HG03196 (cell line): ENCODE measurements around the gene ARID4B.
"Not testable (repeated sequence)": the region's sequence is repeated elsewhere in the genome, so short reads cannot be mapped to it uniquely, and the experiment has no call there.

Source experiments
- ATAC-seq: cut with Tn5 transposase; IDR thresholded peaks from one replicate; pipeline ENCODE4 v1.9.1; 2021; ENCODE audit not compliant: unreplicated experiment

ARID4B gene

DNA sequence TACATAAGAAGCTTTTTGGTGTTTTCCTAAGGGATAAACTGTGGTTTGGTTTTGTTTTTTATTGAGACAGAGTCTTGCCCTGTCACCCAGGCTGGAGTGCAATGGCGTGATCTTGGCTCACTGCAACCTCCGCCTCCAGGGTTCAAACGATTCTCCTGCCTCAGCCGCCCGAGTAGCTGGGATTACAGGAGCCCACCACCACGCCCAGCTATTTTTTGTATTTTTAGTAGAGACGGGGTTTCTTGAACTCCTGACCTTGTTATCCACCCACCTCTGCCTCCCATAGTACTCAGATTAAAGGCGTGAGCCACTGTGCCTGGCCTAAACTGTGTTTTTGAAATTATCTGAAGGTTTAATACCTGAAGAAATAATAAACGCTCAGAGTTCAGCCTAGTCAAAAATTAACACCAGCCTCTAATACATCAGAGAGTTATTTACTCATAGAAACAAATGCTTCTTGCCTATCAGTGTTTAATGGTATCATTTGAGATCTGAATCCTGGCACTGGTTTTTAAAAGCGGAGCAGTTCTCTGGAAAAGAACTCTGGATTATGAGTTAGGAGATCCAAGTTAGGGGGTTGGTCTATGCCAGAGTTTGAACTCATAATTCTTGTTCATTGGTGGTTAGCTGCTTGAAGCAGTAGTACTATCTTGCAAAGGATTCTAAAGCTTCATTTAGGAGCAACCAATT lies 28.7 kb downstream of the ARID4B start:
- no peak for ATAC-seq

DNA sequence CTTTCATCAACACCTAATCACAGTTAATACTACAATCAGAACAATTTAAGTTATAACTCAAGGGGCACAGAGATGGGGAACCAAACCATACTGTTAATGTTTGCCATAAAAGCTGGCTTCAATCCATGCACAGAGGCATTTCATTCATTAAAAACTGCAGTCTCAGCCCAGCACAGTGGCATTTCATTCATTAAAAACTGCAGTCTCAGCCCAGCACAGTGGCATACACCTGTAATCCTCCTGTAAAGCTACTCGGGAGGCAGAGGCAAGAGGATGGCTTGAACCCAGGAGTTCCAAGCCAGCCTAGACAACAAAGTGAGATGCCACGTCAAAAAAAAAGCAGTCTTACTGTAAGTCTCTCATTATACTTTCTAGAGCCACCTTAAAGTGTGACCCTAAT lies 29.2 kb downstream of the ARID4B start:
- no peak for ATAC-seq

DNA sequence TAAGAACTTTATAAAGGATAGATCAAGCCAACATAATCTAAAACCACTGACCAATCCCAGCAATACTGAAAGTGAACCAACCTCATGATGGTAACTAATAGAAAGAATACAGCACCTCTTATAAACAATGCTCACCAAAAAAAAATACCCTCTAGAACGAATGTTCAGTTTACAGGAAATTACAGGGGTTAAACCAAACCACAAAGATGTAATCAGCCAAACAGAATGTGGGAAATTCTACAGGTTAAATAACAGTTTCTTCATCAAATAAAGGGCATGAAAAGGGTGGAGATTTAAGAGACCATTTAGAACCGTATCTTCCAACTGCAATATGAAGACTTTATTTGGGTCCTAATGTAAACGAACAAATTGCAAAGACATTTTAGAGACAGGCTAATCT lies 30.4 kb downstream of the ARID4B start:
- ATAC-seq, result no peak

GRCh38 chr1:235296729-235297128 lies 31.2 kb downstream of the ARID4B start:
- ATAC-seq, result no peak

DNA sequence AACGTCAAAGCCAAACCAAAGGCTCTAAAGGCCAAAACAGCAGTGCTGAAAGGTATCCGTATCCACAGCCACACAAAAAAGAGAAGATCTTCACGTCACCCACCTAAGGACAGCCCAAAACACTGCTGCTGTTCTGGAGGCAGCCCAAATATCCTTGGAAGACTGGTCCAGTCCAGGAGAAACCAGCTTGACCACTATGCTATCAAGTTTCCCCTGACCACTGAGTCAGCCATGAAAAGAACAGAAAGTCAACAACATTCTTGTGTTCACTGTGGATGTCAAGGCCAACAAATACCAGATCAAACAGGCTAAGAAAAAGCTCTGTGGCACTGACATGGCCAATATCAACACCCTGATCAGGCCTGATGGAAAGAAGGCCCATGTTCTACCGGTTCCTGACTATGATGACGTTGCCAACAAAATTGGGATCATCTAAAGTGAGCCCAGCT lies 32.1 kb downstream of the ARID4B start:
- no peak for ATAC-seq

- ATAC-seq, result no peak
Observed at GRCh38 chr1:235293322-235293942, 34.5 kb downstream of the ARID4B start.

- no peak for ATAC-seq
Observed at GRCh38 chr1:235292790-235293189, 35.2 kb downstream of the ARID4B start.

- ATAC-seq, result no peak
Observed at GRCh38 chr1:235291599-235292091, 36.3 kb downstream of the ARID4B start.

- ATAC-seq, result no peak
Observed at GRCh38 chr1:235290740-235291502, 37.1 kb downstream of the ARID4B start.

GRCh38 chr1:235289859-235290739 lies 37.9 kb downstream of the ARID4B start:
- no peak for ATAC-seq

- ATAC-seq, result no peak
Observed at GRCh38 chr1:235287208-235287882, 40.6 kb downstream of the ARID4B start.

GRCh38 chr1:235286667-235287066 lies 41.3 kb downstream of the ARID4B start:
- no peak for ATAC-seq

GRCh38 chr1:235284231-235284769 lies 43.7 kb downstream of the ARID4B start:
- no peak for ATAC-seq

DNA sequence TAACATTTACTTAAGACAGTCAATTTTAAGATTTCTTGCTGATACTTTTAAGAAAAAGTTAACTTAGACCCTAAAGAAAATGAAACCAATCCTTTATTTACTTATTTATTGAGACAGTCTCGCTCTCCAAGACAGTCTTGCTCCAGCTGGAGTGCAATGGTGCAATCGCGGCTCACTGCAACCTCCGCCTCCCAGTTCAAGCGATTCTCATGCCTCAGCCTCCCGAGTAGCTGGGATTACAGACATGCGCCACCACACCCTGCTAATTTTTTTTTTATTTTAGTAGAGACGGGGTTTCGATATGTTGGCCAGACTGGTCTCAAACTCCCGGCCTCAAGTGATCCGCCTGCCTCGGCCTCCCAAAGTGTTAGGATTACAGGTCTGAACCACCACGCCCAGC lies 44.3 kb downstream of the ARID4B start:
- ATAC-seq, result not testable (repeated sequence)

GRCh38 chr1:235280467-235280866 lies 47.5 kb downstream of the ARID4B start:
- ATAC-seq, result no peak

GRCh38 chr1:235279694-235280093 lies 48.3 kb downstream of the ARID4B start:
- no peak for ATAC-seq

DNA sequence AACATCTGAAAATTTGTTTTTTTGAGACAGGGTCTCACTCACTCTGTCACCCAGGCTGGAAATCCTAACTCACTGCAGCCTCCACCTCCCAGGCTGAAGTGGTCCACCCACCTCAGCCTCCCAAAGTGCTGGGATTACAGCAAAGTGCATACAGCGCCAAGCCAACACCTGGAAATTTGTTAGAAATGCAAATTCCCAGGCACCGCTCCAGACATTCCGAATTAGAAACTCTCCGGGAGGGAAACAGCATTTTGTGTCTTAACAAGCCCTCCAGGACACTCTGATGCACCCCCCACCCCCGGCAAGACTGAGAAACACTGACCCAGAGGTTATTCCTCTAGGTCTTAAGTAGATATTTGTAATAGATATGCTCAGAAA lies 49.1 kb downstream of the ARID4B start:
- ATAC-seq, result no peak

DNA sequence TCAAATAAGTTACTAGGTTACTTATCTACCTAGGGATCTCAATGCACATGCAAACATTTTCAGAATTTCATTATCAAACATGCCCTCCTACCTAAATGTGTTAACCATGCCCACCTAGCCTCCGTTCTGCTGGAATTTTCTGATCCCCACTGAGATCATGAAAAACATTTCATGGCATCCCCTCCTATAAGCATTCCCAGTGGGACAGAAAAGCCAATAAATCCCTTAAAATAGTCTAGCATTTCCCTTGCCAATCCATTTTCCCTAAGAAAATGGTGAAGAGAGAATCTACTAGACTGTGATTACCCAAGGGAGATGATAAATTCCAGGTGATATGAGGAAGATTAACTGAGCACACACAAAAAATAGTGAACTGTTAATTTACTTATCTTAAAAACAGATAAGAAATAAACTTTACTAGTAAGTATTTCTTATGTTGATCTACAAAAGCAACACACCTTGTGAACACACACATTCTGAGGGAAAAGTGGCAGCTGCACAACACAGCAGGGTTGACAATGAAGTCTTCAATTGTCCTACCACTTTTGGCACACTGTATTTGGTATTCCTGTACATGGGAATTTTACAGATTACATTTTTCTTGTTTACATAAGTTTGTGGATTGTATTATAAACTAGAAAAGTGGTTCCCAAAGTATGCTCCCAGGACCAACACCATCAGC lies 49.6 kb downstream of the ARID4B start:
- no peak for ATAC-seq

- ATAC-seq, result no peak
Observed at GRCh38 chr1:235277709-235278108, 50.3 kb downstream of the ARID4B start.

DNA sequence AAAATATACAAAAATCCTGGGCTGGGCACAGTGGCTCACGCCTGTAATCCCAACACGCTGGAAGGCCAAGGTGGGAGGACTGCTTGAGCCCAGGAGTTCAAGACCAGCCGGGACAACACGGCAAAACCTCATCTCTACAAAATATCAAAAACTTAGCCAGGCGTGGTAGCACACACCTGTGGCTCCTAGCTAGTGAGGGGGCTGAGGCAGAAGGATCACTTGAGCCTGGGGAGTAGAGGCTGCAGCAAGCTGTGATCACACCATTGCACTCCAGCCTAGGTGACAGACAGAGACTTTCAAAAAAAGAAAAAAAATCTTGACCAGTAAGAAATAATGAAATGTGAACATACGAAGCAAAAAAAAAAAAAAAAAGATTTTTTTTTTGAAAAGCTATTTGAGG lies 52.1 kb downstream of the ARID4B start:
- ATAC-seq, result no peak
